Fibroblast of skin of abdomen (primary cell): ENCODE results near the gene GRIK1.
A peak's percentile ranks its signal among the peaks of the same experiment; 100 is the strongest.

Experiments
- DNase-seq: peaks from one replicate; pipeline ENCODE4 v3.0.0-alpha.2; 2013

The GRIK1 gene

DNA sequence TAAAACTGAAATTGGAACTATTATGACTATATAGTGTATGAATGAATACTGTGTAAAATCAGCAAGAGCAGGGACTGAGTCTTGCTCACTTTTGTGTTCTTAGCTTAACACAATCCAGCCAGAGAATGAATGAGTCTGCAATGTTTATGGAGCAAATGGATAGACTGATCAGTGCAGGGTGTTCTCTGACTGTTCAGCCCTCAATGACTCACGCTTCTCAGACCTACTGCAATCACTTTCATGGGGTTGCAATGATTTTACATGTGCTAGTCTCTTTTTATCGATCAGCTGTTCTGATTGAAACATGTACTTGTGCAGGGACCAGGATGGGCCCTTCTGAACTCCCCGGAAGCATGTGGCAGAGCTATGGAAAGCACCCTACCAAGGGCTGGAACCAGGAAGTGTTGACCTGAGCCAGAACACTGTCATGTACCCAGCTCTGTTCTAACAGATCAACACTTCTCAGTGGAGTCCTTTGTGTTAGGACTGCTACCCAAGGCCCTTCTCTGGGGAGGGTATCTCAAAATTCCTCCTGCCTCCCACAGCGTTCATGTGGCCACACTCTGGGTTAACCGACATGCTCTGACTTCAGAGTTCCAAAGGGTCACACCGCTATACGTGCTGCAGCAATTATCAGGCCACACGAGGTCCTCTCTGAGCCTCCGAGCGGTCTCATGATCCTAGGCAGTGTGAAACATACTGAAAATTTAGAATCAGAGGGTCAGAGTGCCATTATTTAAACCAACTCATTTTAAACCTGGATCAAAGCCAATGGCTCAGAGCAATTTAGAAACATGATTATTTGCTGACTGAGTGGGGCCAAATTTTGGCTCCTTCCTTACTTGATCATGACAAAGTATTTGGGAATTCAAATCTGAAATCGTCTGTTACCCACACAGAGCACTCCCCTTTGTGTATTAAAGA is 35.2 kb downstream of the GRIK1 start:
- peak; percentile 69 for DNase-seq

DNA sequence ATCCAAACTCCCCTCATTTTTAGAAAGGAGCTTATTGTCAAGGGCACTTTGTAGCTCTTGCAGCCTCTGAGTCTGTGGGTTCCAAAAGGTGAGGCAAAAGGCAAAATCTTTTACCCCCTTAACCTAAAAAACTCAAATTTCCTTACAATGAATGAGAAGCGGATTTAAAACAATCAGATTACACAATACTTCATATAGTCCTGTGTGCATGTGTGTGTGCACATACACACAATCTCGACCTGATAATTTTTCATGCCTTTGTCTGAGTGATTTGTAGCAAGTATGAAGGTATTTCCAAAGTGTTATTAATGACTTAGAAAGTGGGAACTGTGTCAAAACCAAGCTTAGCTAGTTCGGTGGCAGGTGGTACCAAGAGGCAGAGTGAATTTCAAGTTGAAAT is 42.9 kb downstream of the GRIK1 start:
- DNase-seq, result no peak

DNA sequence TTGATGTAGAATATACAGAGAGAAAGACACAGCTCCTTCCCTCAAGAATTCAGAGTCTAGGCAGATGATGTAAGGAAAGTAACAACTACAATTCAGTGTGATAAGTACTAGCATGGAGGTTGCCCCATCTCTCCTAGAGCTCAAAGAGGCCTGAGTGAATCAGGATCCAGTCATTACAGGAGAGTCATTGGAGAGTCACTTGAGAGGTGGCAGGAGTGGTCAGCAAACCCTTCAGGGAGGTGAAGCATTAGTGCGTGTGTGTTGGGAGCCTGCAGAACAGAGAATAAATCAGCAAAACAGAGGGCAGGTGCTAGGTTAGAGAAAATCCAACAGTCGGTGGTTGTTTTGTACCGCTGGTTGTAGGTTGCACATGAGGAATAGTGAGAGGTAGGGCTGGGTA is 46.1 kb downstream of the GRIK1 start:
- DNase-seq, result no peak

DNA sequence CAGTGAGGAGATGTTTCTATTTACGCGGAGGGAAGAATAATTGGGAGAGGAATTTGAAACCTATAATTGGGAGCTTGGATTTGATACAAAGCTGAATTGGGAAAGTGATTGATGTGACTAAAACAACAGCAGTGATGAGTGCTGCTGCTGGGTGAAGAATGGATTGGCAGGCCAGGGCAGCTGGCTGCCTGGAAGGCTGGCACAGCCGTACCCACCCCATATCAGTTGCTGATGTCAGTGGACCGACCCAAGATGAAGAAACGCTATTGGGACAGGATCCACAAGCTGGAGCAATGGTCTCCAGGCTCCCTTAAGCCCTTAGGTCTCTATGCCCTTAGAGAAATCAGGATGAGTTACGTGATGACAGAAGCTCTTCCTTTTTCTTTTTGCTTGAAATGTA is 47.4 kb downstream of the GRIK1 start:
- DNase-seq, result no peak

DNA sequence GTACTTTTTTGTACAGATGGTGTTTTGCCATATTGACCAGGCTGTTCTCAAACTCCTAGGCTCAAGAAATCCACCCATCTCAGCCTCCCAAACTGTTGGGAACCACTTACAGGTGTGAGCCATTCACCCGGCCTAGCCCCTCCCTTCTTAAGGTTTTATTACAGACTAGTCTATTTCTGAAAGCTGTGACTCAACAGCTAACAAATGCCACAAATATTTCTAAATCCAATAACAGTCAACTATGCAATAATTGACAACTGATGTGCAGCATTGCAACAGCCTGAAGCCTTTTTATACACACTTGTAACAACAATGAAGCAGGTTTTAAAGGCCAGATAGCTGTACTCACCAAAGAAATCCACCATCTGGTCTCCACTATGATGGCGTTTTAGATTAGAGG is 51.4 kb downstream of the GRIK1 start:
- peak; percentile 62 for DNase-seq

DNA sequence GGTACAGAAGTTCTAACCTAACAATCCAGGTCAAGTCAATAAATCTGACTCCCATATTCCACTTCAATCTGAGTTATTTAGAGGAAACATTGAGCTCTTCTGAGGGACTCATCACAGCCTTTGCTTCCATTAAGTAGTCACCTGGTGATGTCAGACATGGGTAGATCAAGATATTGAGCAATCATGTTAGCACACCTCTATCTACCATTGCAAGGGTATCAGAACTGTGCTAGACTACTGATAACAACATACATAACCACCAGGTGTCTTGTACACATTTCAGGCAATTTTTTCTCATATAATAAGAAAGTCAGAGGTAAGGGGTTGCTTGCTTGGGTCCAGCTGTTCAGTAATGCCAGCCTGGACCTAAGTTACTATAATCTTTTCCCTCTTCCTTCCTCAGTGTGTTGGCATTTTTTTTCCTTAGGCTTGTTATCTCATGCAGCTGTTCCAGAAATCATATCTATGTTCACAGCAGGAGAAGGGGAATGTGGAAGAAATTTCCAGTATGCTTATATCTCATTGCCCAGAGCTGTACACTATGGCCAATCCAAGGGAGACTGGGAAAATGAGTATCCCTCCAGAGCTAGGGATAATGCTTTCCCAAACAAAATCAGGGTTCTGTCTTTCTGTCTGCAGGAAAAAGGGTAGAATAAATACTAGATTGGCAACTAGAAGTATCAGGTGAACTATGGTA is 52.3 kb downstream of the GRIK1 start:
- DNase-seq, result no peak

GRCh38 chr21:29885491-29885890 is 54.3 kb downstream of the GRIK1 start:
- DNase-seq, result no peak

GRCh38 chr21:29875873-29876272 is 63.9 kb downstream of the GRIK1 start:
- no peak for DNase-seq

GRCh38 chr21:29875036-29875716 is 64.6 kb downstream of the GRIK1 start:
- DNase-seq, result no peak

DNA sequence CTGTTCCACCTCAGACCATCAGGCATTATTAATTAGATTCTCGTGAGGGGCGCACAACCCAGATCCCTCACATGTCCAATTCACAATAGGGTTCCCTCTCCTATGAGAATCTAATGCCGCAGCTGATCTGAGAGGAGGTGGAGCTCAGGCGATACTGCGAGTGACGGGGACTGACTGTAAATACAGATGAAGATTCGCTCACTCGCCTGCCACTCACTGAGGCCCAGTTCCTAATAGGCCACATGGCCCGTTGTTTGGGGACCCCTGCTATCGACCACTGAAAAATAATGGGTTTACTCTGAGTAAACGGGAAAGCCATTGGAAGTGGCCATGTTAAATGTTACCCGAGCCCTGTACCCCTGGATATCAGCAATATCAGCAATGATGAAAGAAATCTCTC is 65.9 kb downstream of the GRIK1 start:
- no peak for DNase-seq

- no peak for DNase-seq
Measured at GRCh38 chr21:29870814-29871213, 69.0 kb downstream of the GRIK1 start.

- no peak for DNase-seq
Measured at GRCh38 chr21:29867796-29868195, 72.0 kb downstream of the GRIK1 start.

- no peak for DNase-seq
Measured at GRCh38 chr21:29860346-29860745, 79.5 kb downstream of the GRIK1 start.

DNA sequence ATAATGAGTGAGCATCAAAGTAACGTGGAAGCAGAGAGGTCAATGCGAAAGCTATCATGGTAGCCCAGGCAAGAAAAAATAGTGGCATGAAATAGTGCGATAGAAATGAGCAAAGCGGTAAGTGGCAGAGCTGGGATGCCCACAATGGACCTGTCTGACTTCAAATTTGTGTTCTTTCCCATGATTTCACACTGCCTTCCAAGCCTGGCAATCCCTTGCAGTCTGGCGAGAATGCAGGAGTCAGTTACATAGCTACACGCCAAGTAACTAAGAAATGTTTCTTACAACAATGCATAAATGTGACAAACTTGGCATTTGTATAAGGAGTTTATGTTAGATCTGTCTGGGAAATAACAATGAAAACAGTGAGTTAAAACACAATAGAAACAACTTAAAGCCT is 82.6 kb downstream of the GRIK1 start:
- no peak for DNase-seq

DNA sequence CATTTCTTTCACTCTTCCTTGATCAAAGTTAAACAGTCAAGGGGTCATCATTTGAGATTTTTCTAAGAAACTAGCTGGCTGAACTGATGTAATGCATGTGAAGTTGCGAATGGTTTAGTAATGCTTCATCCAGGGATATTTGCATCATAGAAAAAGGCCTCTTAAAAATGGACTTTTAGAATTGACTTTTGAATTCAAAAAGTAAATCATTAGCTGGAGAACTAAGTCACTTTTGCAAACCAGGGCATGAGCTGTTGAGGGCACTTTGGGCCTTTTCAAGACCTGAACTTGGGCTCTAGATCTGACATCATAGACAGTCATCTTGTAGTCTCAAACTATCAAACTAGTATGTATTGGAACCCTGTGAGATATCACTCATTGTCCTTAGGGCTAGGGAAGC is 85.0 kb downstream of the GRIK1 start:
- DNase-seq, result no peak

GRCh38 chr21:29851611-29852010 is 88.2 kb downstream of the GRIK1 start:
- DNase-seq, result no peak

DNA sequence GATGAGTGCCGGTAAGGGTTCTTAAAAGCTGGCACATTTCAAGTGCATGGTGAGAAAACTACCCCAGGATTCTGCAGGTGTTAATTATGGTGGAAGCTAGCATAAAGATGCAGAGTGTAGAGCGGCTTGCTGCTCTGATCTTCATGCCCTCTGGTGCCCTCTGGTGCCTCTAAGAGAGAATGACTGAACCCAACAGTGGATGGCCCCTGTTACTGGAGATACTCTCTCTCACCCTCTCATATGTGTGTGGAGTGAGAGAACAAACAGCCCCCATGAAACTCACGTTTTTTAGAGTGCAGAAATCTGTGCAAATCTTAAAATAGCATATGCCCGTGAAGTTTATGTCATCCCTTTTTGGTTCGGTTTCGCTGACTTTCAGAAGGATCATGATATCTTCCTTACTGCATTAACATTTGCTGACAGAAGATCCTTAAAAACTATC is 90.0 kb downstream of the GRIK1 start:
- DNase-seq, result peak; percentile 59

DNA sequence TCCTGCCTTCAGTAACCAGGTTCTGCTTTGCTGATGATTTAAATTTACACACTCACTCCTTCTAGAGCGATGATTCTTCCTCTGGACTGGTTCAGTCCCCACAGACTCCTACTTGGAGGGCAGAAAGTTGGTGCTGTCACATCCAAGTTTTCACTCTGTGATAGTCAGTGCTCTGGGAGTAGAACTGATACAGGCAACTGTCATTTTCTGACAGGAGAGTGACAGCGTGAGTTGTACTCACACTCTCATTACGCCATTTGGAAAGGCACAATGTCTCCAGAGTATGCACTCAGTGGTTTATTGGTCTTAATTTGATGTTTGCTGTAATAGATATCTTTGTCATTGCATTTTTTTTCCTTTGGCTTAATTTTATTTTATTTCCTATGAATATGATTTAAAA is 96.0 kb downstream of the GRIK1 start:
- no peak for DNase-seq

DNA sequence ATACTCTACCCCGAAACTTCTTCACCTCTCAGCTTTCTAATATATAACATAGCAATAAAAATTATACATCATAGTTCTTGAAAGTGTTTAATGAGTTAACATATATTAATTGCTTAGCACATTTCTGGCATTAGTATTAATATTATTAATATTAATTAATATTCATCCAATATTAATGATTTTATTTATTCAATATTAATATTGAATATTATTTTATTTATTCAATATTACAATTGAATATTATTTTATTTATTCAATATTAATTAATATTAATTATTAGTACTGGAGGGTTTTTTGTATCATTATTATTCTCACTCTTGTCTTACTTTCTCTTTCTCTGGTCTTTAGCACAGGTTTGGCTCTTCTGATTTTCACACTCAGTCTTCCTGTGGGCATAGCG is 105.2 kb downstream of the GRIK1 start:
- no peak for DNase-seq

- DNase-seq, result no peak
Measured at GRCh38 chr21:29832217-29832616, 107.6 kb downstream of the GRIK1 start.

DNA sequence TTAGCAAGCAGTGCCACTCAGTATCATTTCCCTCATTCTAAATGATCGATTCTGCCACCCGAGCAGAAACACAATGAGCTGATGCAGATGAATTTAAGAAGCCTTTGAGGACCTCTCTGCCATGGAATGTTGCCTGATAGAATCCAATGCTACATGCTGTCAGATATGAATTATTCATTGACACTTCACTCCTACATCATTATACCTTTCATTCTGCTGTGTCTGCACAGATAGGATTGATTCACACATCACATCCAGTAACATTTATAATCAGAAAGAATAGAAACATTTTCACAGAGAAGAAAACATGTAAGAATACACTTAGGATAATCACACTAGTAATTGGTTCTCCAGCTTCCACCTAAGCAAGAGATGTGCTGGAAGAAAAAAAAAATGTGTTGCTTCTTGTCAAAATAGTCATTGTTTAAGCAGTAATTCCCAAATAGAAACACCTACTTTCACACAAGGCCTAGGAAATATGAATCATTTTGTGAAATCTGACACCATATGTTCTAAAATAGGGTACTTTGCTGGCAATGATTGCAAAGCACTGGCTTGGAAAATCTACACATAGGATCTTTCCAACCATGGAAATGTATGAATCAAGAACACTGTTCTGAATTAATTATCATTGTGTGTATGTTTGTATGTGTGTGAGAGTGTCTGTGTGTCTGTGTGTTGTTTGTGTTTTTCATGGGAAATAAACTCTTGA is 110.1 kb downstream of the GRIK1 start:
- DNase-seq, result no peak

- no peak for DNase-seq
Measured at GRCh38 chr21:29827647-29828046, 112.1 kb downstream of the GRIK1 start.

- no peak for DNase-seq
Measured at GRCh38 chr21:29827236-29827635, 112.6 kb downstream of the GRIK1 start.
